HG03103 (cell line): ENCODE measurements around the gene CHTF18.
"Not testable (repeated sequence)": the region's sequence is repeated elsewhere in the genome, so short reads cannot be mapped to it uniquely, and the experiment has no call there.

ENCODE experiments used
- ATAC-seq: cut with Tn5 transposase; IDR thresholded peaks from one replicate; pipeline ENCODE4 v1.9.1; 2021; ENCODE audit warnings: low read depth; ENCODE audit not compliant: unreplicated experiment

Gene CHTF18

GRCh38 chr16:824194-824593 lies 35.8 kb downstream of the CHTF18 start:
- no peak for ATAC-seq

- ATAC-seq: no peak
Measured at GRCh38 chr16:824601-825000, 36.2 kb downstream of the CHTF18 start.

GRCh38 chr16:825341-826061 lies 37.1 kb downstream of the CHTF18 start:
- ATAC-seq: no peak

- no peak for ATAC-seq
Measured at GRCh38 chr16:827513-827912, 39.1 kb downstream of the CHTF18 start.

GRCh38 chr16:828891-829290 lies 40.5 kb downstream of the CHTF18 start:
- ATAC-seq: no peak

GRCh38 chr16:830107-830870 lies 41.9 kb downstream of the CHTF18 start:
- ATAC-seq: no peak

GRCh38 chr16:830871-831570 lies 42.6 kb downstream of the CHTF18 start:
- ATAC-seq: no peak

GRCh38 chr16:831571-832413 lies 43.4 kb downstream of the CHTF18 start:
- no peak for ATAC-seq

- ATAC-seq: no peak
Measured at GRCh38 chr16:832652-833336, 44.4 kb downstream of the CHTF18 start.

GRCh38 chr16:833411-833810 lies 45.0 kb downstream of the CHTF18 start:
- no peak for ATAC-seq

- no peak for ATAC-seq
Measured at GRCh38 chr16:835373-835772, 47.0 kb downstream of the CHTF18 start.

GRCh38 chr16:836221-836620 lies 47.8 kb downstream of the CHTF18 start:
- ATAC-seq: no peak

- not testable (repeated sequence) for ATAC-seq
Measured at GRCh38 chr16:836822-837221, 48.4 kb downstream of the CHTF18 start.

GRCh38 chr16:838741-839140 lies 50.3 kb downstream of the CHTF18 start:
- ATAC-seq: no peak

- ATAC-seq: no peak
Measured at GRCh38 chr16:839643-840408, 51.4 kb downstream of the CHTF18 start.

- no peak for ATAC-seq
Measured at GRCh38 chr16:840561-841454, 52.4 kb downstream of the CHTF18 start.

GRCh38 chr16:841455-842060 lies 53.1 kb downstream of the CHTF18 start:
- ATAC-seq: no peak

- no peak for ATAC-seq
Measured at GRCh38 chr16:842061-842476, 53.6 kb downstream of the CHTF18 start.
